GM12875 (cell line): Measurements from ENCODE around the gene ADAM23.

Experiments
- H3K4me3 ChIP-seq: one replicate; pipeline ENCODE4 v1.5.1; 2011; ENCODE audit warnings: low read depth, low read length, control low read depth
- CTCF ChIP-seq: IDR thresholded peaks from 2 replicates; pipeline ENCODE4 v1.5.1; 2011; ENCODE audit warnings: low read depth, mild to moderate bottlenecking, control low read depth, inconsistent platforms, low read length, moderate library complexity, borderline replicate concordance; ENCODE audit not compliant: insufficient read depth

The ADAM23 gene

GRCh38 chr2:206619011-206619410, 175.7 kb downstream of the ADAM23 start:
- TF ChIP-seq CTCF: no peak
- H3K4me3 ChIP-seq: no peak overlapping the region

GRCh38 chr2:206626108-206626507, 182.8 kb downstream of the ADAM23 start:
- TF ChIP-seq CTCF: no peak
- no peak overlapping the region for H3K4me3 ChIP-seq

- TF ChIP-seq CTCF: no peak
- H3K4me3 ChIP-seq: no peak overlapping the region
Measured at GRCh38 chr2:206627632-206628031, 184.3 kb downstream of the ADAM23 start.

GRCh38 chr2:206631340-206631739, 188.0 kb downstream of the ADAM23 start:
- no peak overlapping the region for H3K4me3 ChIP-seq
- no peak for TF ChIP-seq CTCF

- H3K4me3 ChIP-seq: no peak overlapping the region
- TF ChIP-seq CTCF: no peak
Measured at GRCh38 chr2:206635015-206635414, 191.7 kb downstream of the ADAM23 start.

- H3K4me3 ChIP-seq: no peak overlapping the region
- TF ChIP-seq CTCF: no peak
Measured at GRCh38 chr2:206639636-206640035, 196.3 kb downstream of the ADAM23 start.

GRCh38 chr2:206641226-206641625, 197.9 kb downstream of the ADAM23 start:
- TF ChIP-seq CTCF: no peak
- H3K4me3 ChIP-seq: no peak overlapping the region
